Gastrocnemius medialis (tissue), 4 donors: Measurements from ENCODE around the gene NKX2-4. TPM values are rescaled to one million over a fixed set of nuclear protein-coding genes. Genes with fewer than 3 reads are reported as not detected.

Experiments
- ATAC-seq, 2 donors: fragments of 150-250 bp; one replicate each; pipeline ENCODE4 v1.9.1; 2016
- DNase-seq, 2 donors: peaks; one replicate each; pipeline ENCODE4 v3.0.0-alpha.2; 2019
- H3K27ac ChIP-seq, 4 donors: fragments of 200-600 bp; sonication (generic); 1 replicate in 1 of 4; 2 replicates in 3 of 4; pipeline ENCODE4 v1.5.1; 2016 to 2018; ENCODE audit warnings: mild to moderate bottlenecking in 2 of 4, moderate library complexity in 1 of 4
- H3K27me3 ChIP-seq, 3 donors: fragments of 200-600 bp; sonication (generic) in 2 of 3; 1 replicate in 1 of 3; 2 replicates in 2 of 3; pipeline versions ENCODE4 v1.5.1 to v1.6.0; 2016 to 2019; ENCODE audit warnings: mild to moderate bottlenecking in 1 of 3, moderate library complexity in 1 of 3
- H3K36me3 ChIP-seq, 2 donors: fragments of 200-600 bp; sonication (generic) in 1 of 2; one replicate each; pipeline ENCODE4 v1.5.1; 2017 to 2018
- H3K4me1 ChIP-seq, 2 donors: fragments of 200-600 bp; sonication (generic) in 1 of 2; one replicate each; pipeline ENCODE4 v1.5.1; 2016 to 2017; ENCODE audit warnings: mild to moderate bottlenecking in 2 of 2
- H3K4me3 ChIP-seq, 4 donors: fragments of 200-600 bp; sonication (generic) in 3 of 4; 1 replicate in 1 of 4; 2 replicates in 3 of 4; pipeline ENCODE4 v1.5.1; 2016 to 2019; ENCODE audit warnings: mild to moderate bottlenecking in 2 of 4
- H3K9me3 ChIP-seq, 3 donors: fragments of 200-600 bp; sonication (generic) in 2 of 3; 1 replicate in 1 of 3; 2 replicates in 2 of 3; pipeline ENCODE4 v1.5.1; 2016 to 2019
- CTCF ChIP-seq, 5 experiments: fragments of 450-650 bp in 3 of 5; fragments of 200-600 bp in 2 of 5; sonication (generic) in 2 of 5; IDR thresholded peaks in 4 of 5; conservative IDR thresholded peaks in 1 of 5; 1 replicate in 4 of 5; 2 replicates in 1 of 5; pipeline ENCODE4 v1.5.1; 2016 to 2019; ENCODE audit warnings: antibody characterized with exemption in 5 of 5, mild to moderate bottlenecking in 3 of 5, moderate library complexity in 3 of 5
- POLR2A ChIP-seq, 2 donors: fragments of 450-650 bp; IDR thresholded peaks; one replicate each; pipeline ENCODE4 v1.6.1; 2017; ENCODE audit warnings: antibody characterized with exemption in 2 of 2, mild to moderate bottlenecking in 2 of 2, moderate library complexity in 2 of 2
- in situ Hi-C, 4 donors: fragments of 200-750 bp; cut with MboI; loops; one replicate each; pipeline versions ENCODE4 v1.15.0 to v1.8.0; 2017; ENCODE audit warnings: low sequenced_read_pairs in 4 of 4
- intact Hi-C: fragments of 100-400 bp; cut with DNase I; formaldehyde crosslinking; loops from one replicate; pipeline ENCODE4 v1.15.1; 2023; ENCODE audit warnings: low total_unique reads
- total RNA-seq, 4 donors: library from RNA; depleted of rRNA; stranded (reverse); fragments of >200 nt; gene quantifications; one replicate each; pipeline versions ENCODE4 v1.1.0 to v1.2.3, GENCODE V29; 2016

NKX2-4 gene
- total RNA-seq, 4 donors from 2014 or later = not detected

DNA sequence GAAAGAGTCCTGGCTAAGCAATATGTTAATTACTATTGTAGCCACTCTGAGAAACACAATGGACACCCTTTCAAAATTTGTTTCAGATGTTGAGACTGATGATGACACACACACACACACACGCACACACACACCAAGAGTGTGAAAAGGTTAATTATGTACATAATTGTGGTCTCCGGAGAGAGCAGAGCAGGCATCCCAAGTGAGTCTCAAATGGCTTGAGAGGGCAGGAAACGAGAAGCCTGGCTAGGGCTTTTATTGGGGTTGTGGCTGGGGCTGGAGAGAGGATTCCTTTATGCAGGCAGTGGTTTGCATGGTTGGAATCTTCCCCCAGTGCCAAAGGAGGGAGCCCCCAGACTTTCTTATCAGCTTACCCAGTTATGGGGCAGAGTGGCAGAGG lies 38.2 kb upstream of the NKX2-4 start:
- Histone ChIP-seq H3K36me3 (no peaks in the 10 kb centered on the region), H3K4me1 (no peaks in the 10 kb centered on the region), H3K4me3 (no peak overlapping the region), H3K9me3 (no peaks in the 10 kb centered on the region), H3K27ac (no peak overlapping the region), H3K27me3 (no peaks in the 10 kb centered on the region)
- ATAC-seq (no peak), DNase-seq (no peak)
- TF ChIP-seq CTCF (IDR thresholded peaks at IDR 0.05 in 4 of 5, conservative IDR thresholded peaks at IDR 0.05 in 1 of 5) (no peak), POLR2A (IDR thresholded peaks at IDR 0.05) (no peak)
- in situ Hi-C loops (no loop called here), intact Hi-C loops (no loop called here)

- TF ChIP-seq POLR2A (IDR thresholded peaks at IDR 0.05) (no peak), CTCF (IDR thresholded peaks at IDR 0.05 in 4 of 5, conservative IDR thresholded peaks at IDR 0.05 in 1 of 5) (no peak)
- Histone ChIP-seq H3K27ac (no peak overlapping the region), H3K27me3 (no peaks in the 10 kb centered on the region), H3K9me3 (no peaks in the 10 kb centered on the region), H3K4me3 (no peak overlapping the region), H3K36me3 (no peaks in the 10 kb centered on the region), H3K4me1 (no peaks in the 10 kb centered on the region)
- DNase-seq (no peak), ATAC-seq (no peak)
- intact Hi-C loops (no loop called here), in situ Hi-C loops (no loop called here)
Measured at GRCh38 chr20:21433329-21433890, 36.1 kb upstream of the NKX2-4 start.

- H3K9me3 ChIP-seq = no peaks in the 10 kb centered on the region
- H3K4me1 ChIP-seq = no peaks in the 10 kb centered on the region
- no peak overlapping the region for H3K27ac ChIP-seq
- H3K27me3 ChIP-seq = no peaks in the 10 kb centered on the region
- intact Hi-C loops (no loop called here), in situ Hi-C loops (no loop called here)
- no peak overlapping the region for H3K4me3 ChIP-seq
- DNase-seq (no peak), ATAC-seq (no peak)
- H3K36me3 ChIP-seq = no peaks in the 10 kb centered on the region
- TF ChIP-seq CTCF (IDR thresholded peaks at IDR 0.05 in 4 of 5, conservative IDR thresholded peaks at IDR 0.05 in 1 of 5) (no peak), POLR2A (IDR thresholded peaks at IDR 0.05) (no peak)
Measured at GRCh38 chr20:21432911-21433310, 35.6 kb upstream of the NKX2-4 start.

- intact Hi-C loops = no loop called here
Measured at GRCh38 chr20:21430020-21430419, 32.7 kb upstream of the NKX2-4 start.

More at GRCh38 chr20:21430020-21430419, 32.7 kb upstream of the NKX2-4 start:
- no peak for ATAC-seq
- Histone ChIP-seq H3K4me1 (no peaks in the 10 kb centered on the region), H3K27ac (no peak overlapping the region), H3K36me3 (no peaks in the 10 kb centered on the region), H3K27me3 (no peaks in the 10 kb centered on the region), H3K4me3 (no peak overlapping the region), H3K9me3 (no peaks in the 10 kb centered on the region)
- in situ Hi-C loops = no loop called here
- no peak for DNase-seq
- TF ChIP-seq CTCF (IDR thresholded peaks at IDR 0.05 in 4 of 5, conservative IDR thresholded peaks at IDR 0.05 in 1 of 5) (no peak), POLR2A (IDR thresholded peaks at IDR 0.05) (no peak)
